Glomerular visceral epithelial cell (primary cell): ENCODE results near the gene SNX10.
A peak's percentile ranks its signal among the peaks of the same experiment; 100 is the strongest.

Experiments
- DNase-seq: peaks from one replicate; pipeline ENCODE4 v3.0.0-alpha.2; 2016; ENCODE audit errors: extremely low spot score

Gene SNX10

DNA sequence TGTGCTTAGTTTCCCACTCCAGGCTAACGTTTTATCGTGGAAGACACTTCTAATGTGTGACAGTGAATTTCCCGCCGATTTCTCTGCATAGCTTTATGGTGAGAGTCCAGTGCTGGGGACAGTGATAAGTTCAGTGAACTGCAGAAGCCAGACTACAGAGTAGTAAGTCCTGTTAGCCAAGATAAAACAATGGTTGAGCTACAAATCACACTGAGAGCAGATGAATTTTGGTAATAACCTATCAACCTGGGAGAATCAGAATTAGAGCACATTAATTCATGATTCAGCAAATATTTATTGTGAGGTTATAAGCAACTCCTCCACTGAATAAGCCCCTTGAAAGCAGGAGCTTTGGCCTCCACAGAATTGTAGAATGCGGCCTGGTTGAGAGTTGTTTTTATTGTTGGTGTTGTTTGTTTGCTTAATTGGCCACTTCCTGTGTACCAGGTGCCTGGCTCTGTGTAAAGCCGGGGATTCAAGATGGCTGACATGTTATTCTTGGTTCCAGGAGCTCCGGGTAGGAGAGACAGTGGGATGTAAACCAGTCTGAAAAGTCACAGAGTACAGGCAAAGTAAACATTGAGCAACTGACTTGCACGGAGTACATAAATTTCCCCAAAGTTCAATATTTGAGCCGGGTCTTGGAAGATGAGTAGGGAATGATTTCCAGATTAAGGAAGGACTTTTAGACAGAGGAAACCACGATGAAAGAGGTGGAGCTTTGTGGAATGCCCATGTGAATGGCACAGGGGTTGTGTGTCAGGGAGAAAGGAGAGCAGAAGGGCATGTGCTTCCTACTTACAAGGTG is 112.7 kb downstream of the SNX10 start:
- no peak for DNase-seq

DNA sequence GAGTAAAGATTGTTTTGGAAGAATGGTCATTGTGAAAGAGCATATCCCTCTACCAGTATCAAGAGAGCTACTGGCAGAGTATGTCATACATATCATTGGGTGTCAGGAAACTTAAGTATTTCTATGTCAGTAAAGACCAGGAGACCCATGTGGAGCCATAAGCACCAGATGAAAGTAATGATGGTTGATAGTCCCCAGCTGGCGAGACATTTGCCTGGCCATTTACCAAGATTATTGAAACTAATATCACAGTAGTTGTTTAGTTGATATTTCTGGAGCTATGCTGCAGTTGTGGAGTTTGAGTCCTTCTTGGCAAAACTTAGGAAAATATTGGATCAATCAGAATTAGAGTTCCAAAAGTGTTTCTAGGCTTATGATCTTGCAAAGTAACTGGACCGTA is 114.8 kb downstream of the SNX10 start:
- no peak for DNase-seq

DNA sequence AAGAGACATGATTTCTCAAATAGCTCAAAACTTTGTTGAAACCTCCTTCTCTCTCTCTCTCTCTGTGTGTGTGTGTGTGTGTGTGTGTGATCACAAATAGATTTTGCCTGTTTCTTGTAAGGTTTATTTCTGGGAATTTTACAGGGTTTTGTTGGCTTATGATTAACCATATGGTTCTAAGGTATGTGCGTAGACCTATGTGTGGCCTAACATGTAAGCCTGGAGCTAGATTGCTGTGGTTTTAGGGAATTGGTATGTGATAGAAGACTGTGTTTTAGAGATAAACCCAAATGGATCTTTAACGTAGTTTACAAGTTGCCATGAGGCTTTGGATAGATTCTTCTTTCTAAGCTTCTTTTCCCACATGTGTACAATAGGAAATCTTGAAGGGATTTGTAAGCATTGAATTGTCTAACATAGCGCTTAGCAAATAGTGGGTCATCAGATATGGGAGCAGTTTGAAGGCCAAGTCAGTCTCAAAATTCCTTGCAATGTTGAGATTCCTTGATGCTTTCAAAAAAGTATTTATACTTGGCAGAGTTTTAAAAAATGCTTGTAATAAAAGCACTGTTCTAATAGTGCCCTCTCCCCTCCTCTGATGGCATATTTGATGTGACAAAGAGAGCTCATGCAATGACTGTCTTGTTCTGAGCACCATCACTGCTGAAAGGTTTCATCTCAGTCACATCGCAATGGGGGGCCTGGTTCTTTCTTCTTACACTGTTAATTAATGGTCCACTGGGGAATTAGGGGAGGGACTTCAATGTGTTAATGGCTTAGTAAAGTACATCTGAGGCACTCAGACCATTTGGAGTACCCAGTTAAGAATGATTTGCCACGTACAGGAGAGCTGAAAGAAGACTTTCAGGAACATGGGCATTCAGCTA is 118.2 kb downstream of the SNX10 start:
- DNase-seq = peak; percentile 72

DNA sequence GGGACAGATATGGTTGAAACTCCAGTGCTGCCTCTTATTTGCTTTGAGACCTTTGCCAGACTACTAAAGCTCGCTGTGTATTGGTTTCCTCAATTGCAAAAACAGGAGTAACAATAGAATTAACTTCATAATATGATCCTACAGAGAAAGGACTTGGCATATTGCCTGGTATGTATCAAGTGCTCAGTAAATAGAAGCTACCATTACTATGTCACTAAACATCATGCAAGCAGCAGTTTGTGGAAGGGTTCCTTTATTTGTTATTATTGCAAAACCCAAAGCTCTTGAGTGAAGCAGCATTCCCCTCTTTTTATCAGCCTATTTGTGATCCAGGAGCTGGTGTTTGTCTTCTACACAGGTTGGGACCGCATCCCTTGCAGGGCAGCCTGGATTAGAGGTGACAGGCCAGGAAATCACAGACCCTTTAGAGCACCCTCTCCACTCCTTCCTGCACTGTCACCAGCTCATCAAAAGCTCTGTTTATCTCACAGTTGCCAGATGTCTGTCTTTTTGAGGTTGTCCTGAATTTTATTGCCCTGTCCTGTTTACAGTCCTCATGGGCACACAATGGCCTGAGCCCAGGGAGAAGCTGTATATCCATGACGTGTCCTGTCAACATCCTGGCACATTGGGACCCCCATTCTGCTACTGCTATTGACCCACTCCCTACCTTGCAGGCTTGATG is 121.5 kb downstream of the SNX10 start:
- DNase-seq = no peak

DNA sequence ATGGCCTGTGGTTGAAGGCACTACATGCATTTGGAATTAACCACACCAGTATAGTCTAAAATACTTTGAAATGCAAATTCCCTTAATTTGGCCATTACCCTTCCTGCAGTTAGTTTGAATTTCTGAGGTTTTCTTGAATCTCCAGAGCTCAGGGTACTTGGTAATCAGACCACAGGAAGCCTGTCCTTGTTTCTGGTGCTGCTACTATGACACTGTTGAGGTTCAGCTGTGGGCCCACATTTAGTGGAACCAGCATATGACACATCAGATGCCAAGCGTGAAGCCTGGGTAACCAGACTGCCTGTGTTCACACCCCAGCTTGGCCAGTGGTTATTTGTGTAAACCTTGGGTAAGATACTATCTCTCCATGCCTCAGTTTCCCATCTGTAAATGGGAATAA is 124.3 kb downstream of the SNX10 start:
- no peak for DNase-seq

DNA sequence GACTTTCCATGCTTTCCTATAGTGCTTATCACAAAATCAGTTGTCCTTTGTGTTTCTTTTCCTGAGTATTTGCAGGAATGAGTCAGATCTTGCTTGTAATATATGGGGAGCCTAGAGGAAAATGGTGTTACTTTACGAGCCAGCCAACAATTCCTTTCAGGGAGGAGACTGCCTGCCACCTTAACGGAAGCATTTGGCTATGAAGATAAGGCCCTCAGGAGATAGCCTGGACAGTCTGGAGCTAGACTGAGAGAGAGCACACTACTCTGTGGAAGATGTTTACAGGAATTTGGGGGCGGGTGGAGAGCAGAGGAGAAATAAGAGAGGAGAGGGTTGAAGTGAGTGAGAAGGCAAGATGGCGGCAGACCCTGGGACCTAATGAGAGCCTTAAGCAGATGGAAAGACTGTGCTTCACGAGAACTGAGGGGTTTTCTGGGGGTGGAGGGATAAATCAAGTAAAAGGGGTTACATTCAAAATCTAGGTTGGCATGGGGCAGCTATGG is 126.3 kb downstream of the SNX10 start:
- DNase-seq = no peak

DNA sequence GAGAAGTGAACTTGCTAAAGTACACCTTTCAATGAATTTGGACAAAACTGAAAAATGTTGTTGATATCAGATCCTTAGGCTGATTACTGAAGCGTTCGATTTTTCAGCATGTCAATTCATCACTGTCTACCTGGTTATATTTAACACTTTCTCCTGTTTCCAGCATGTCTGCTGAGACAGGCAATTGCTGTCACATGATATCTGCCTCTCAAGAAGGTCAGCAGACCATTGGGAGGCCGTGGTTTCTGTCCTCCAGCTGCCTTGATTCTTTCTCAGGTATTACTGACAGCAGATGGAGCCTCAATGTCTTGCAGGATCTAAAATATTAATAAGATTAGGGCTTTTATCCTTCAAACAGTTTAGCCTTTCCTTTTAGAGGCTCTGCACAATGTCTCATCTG is 127.5 kb downstream of the SNX10 start:
- no peak for DNase-seq

DNA sequence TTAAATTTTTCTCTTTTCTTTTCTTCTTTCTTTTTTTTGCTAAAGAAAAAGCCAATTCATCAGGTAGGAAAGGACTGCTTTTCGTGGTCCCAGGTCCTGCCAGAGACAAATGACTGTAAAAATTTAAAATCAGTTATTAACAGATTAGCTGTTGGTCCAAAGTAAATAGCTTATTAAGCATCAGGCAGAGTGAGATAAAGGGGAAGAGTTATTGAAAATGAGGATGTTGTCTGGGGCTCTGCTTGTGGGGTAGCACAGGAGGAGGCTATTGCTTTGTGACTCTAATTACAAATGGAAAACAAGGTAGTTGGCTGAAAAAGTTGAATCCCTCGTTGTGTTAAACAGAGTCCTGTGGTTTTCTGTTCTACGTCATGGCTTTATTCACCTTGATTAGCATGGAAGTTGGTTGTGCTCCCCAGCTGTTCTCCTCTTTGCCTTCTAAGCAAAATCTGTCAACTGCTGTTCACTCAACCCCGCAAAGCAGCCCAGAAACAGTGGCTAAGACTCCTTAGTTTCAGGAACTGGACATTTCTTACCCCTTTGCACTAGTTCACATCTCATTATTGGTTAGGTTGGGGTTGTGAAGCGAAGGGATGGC is 128.9 kb downstream of the SNX10 start:
- DNase-seq = no peak

DNA sequence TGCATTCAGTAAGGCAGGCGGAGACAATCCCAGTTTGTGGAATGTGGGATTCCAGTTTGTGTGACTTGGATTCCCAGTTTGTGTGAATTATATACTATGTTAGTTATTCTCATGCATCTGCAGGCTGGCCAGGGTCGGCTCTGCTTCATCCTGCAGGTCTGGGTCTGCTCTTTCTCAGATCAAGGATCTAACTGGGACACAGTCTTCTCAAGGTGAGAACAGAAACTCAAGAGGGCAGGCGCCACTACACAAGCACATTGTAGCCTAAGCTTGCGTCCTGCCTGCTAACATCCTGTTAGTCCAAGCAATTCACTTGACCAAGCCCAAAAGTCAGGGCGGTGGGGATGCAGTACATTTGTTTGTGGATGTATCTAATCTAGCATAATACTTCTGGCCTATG is 131.1 kb downstream of the SNX10 start:
- DNase-seq = no peak

DNA sequence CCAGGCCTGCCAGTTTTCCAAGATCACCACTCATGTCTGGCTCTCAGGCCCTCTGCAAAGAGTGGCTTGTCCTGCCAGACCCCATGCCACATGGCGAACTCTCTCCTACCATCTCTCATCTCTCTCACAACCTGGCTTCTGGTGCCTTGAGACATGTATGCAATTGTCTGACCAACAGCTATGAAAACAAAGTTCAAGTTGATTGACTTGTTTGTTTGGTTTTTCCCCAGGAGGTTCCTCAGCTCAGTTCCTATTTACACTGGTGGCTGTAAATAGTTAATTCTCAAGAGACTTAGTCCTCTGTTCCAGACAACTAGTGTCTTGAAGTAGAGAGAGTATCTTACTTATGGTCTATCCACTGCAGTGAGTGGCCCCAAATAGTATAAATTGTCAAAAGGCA is 131.8 kb downstream of the SNX10 start:
- DNase-seq = no peak
